ENCODE data around the gene VAV3.

Gene VAV3

DNA sequence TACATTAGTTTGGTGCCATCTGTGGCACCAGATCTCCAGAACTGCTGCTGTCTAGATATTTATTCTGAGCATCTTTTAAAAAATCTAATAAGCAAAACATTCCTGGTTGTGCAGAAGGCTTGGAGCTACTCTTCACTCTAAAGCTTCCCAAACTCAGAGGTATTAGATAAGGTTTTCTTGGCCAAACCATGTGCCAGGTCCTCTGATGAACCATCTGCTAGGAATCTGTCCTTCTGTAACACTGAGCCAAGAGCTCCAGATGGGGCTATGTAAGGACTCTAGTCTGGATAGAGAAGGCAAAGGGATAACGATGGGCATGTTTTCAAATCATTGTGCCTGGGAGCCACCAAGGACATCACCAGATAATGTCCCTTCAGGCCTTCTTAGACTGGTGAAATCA, 413.5 kb downstream of the VAV3 start:
- H3K4me1 Mint-ChIP-seq (ENCODE audit: low read depth), result no peaks in the 10 kb centered on the region
- H3K27me3 Mint-ChIP-seq, result no peaks in the 10 kb centered on the region
- no peaks in the 10 kb centered on the region for H3K9me3 Mint-ChIP-seq
- no peak for DNase-seq
- no peak overlapping the region for H3K4me3 Mint-ChIP-seq
- H3K36me3 Mint-ChIP-seq (ENCODE audit: low read depth), result no peaks in the 10 kb centered on the region
- H3K27ac Mint-ChIP-seq, result no peak overlapping the region

GRCh38 chr1:107550358-107550757, 414.6 kb downstream of the VAV3 start:
- no peaks in the 10 kb centered on the region for H3K36me3 Mint-ChIP-seq (ENCODE audit: low read depth)
- no peak overlapping the region for H3K4me3 Mint-ChIP-seq

GRCh38 chr1:107549152-107549810, 415.7 kb downstream of the VAV3 start:
- H3K4me1 Mint-ChIP-seq (ENCODE audit: low read depth), result no peaks in the 10 kb centered on the region
- no peak overlapping the region for H3K4me3 Mint-ChIP-seq
- no peaks in the 10 kb centered on the region for H3K9me3 Mint-ChIP-seq
- no peak for DNase-seq
- no peaks in the 10 kb centered on the region for H3K36me3 Mint-ChIP-seq (ENCODE audit: low read depth)
- H3K27ac Mint-ChIP-seq, result no peak overlapping the region
- no peaks in the 10 kb centered on the region for H3K27me3 Mint-ChIP-seq

More at GRCh38 chr1:107550358-107550757, 414.6 kb downstream of the VAV3 start:
- H3K4me1 Mint-ChIP-seq (ENCODE audit: low read depth), result no peaks in the 10 kb centered on the region
- H3K9me3 Mint-ChIP-seq, result no peaks in the 10 kb centered on the region
- no peaks in the 10 kb centered on the region for H3K27me3 Mint-ChIP-seq
- DNase-seq, result no peak
- H3K27ac Mint-ChIP-seq, result no peak overlapping the region

DNA sequence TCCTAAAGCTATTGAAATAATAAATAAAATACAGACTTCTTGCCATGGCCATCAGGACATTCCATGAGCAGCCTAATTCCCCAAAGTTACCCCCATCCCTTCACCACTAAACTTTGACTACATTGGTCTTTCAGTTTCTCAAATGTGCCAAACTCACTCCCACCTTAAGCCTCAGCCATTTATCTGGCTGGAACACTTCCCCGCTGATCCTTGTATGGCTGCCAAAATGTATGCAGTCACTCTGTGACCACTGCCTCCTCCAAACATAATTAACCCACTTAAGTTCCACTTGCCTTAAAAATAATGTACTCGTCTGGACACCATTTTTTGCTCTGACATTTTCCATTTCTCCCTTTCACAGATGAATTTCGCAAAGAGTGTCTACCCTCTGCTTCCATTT, 416.7 kb downstream of the VAV3 start:
- Mint-ChIP-seq H3K9me3 (no peaks in the 10 kb centered on the region), H3K36me3 (ENCODE audit: low read depth) (no peaks in the 10 kb centered on the region), H3K27me3 (no peaks in the 10 kb centered on the region), H3K27ac (no peak overlapping the region), H3K4me1 (ENCODE audit: low read depth) (no peaks in the 10 kb centered on the region), H3K4me3 (no peak overlapping the region)
- no peak for DNase-seq

DNA sequence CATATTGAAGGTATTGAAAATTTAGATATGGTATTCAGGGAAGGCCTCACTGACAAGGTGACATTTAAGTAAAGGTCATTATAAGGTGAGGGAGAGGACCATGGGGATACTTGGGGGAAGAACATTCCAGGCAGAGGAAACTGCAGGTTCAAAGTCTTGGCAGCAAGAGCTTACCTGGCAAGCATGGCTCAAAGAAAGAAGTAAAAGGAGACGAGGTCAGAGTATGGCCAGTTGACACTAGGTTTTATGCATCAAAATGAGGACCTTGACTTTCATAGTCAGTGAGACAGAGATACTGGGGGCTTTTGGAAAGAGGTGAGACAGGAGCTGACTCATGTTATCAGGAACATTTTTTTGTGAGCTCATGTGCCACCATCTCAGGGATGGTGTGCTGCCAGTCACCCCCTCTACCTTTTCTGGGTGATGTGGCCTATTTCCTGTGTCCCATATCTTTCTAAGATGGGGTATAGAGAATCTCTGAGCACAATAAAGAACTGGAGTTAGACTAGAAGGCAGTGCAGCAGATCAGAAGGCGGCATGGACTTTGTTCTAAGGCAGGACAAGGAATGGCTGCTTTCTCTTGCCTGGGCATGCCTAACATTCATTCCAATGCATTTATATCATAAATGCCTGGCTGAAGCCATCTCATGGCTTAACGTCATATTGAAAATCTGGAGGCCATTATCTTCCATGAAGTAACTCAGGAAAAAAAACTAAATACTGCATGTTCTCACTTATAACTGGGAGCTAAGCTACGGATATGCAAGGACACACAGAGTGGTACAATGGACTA, 417.4 kb downstream of the VAV3 start:
- H3K4me3 Mint-ChIP-seq, result no peak overlapping the region
- H3K27ac Mint-ChIP-seq, result no peak overlapping the region
- H3K27me3 Mint-ChIP-seq, result no peaks in the 10 kb centered on the region
- H3K9me3 Mint-ChIP-seq, result no peaks in the 10 kb centered on the region
- H3K4me1 Mint-ChIP-seq (ENCODE audit: low read depth), result no peaks in the 10 kb centered on the region
- DNase-seq, result no peak
- no peaks in the 10 kb centered on the region for H3K36me3 Mint-ChIP-seq (ENCODE audit: low read depth)

GRCh38 chr1:107546576-107546975, 418.4 kb downstream of the VAV3 start:
- Mint-ChIP-seq H3K36me3 (ENCODE audit: low read depth) (no peaks in the 10 kb centered on the region), H3K9me3 (no peaks in the 10 kb centered on the region), H3K4me3 (no peak overlapping the region), H3K4me1 (ENCODE audit: low read depth) (no peaks in the 10 kb centered on the region), H3K27ac (no peak overlapping the region), H3K27me3 (no peaks in the 10 kb centered on the region)
- DNase-seq, result no peak

DNA sequence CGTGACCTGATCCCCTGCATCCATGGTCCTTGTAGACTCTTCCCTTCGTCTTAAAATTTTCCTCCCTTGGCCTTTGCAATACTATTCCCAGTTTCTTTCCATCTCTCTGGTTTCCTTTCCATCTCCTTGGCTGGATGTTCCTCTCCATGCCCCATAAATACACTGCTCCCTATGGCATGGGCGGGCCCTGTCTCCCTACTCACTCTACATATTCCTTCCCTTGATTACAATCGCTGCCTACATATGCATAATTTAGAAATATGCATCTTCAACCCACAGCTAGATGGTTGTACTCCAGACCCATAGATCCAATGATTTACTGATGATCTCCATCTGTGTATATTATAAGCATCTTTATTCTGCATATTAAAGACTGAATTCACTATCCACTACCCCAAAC, 419.1 kb downstream of the VAV3 start:
- Mint-ChIP-seq H3K4me3 (no peak overlapping the region), H3K4me1 (ENCODE audit: low read depth) (no peaks in the 10 kb centered on the region), H3K27me3 (no peaks in the 10 kb centered on the region), H3K36me3 (ENCODE audit: low read depth) (no peaks in the 10 kb centered on the region), H3K9me3 (no peaks in the 10 kb centered on the region), H3K27ac (no peak overlapping the region)
- DNase-seq, result no peak

GRCh38 chr1:107545056-107545577, 419.9 kb downstream of the VAV3 start:
- Mint-ChIP-seq H3K4me3 (no peak overlapping the region), H3K27me3 (peaks cover 5% of the 10 kb centered on the region), H3K9me3 (no peaks in the 10 kb centered on the region), H3K27ac (no peak overlapping the region), H3K36me3 (ENCODE audit: low read depth) (no peaks in the 10 kb centered on the region), H3K4me1 (ENCODE audit: low read depth) (no peaks in the 10 kb centered on the region)
- DNase-seq, result no peak

DNA sequence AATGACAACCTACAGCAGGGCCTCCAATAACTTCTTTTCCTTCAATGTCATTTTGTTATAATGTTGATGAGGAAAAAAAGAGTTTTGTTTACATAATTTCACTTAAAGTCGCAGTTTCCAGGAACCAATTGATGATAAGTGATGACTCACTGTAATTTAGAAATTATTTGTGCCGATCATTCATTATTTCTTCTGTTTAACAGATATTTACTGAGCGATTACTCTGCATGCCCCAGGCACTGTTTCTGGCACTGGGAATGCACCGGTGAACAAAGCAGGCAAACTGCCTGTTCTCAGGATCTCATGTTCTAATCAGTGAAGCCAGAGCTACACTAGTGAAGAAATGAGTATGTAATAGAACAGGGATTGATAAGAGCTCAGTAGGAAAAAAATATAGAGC, 420.7 kb downstream of the VAV3 start:
- DNase-seq, result no peak
- Mint-ChIP-seq H3K4me3 (no peak overlapping the region), H3K9me3 (no peaks in the 10 kb centered on the region), H3K27ac (no peak overlapping the region), H3K36me3 (ENCODE audit: low read depth) (no peaks in the 10 kb centered on the region), H3K27me3 (peaks cover 5% of the 10 kb centered on the region), H3K4me1 (ENCODE audit: low read depth) (no peaks in the 10 kb centered on the region)

- Mint-ChIP-seq H3K4me1 (ENCODE audit: low read depth) (no peaks in the 10 kb centered on the region), H3K27me3 (peaks cover 5% of the 10 kb centered on the region), H3K4me3 (no peak overlapping the region), H3K9me3 (no peaks in the 10 kb centered on the region), H3K36me3 (ENCODE audit: low read depth) (no peaks in the 10 kb centered on the region), H3K27ac (no peak overlapping the region)
- no peak for DNase-seq
These were observed 423.6 kb downstream of the VAV3 start for GRCh38 chr1:107541412-107541811.

DNA sequence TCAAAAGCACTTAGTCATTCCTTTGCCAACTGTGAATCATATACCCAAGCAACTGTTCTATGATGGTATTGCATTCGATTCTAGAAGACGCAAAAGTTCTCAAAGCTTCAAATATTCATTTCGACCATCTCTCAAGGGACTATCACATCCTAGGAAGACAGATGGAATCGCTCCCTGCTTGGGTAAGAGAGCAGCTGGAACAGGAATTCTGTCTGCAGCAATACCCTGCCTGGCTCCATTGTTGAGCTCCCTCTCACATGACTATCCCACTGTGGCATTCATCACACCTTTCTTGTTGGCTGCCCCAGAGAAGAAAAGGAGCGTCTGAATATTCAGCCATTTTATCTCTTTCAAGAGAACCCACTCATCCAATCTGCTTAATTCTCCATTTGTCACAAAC, 426.5 kb downstream of the VAV3 start:
- DNase-seq, result no peak
- Mint-ChIP-seq H3K27me3 (peaks cover 5% of the 10 kb centered on the region), H3K9me3 (no peaks in the 10 kb centered on the region), H3K27ac (no peak overlapping the region), H3K4me3 (no peak overlapping the region), H3K36me3 (ENCODE audit: low read depth) (no peaks in the 10 kb centered on the region), H3K4me1 (ENCODE audit: low read depth) (no peaks in the 10 kb centered on the region)

- H3K4me3 Mint-ChIP-seq, result no peak overlapping the region
- no peaks in the 10 kb centered on the region for H3K9me3 Mint-ChIP-seq
- no peak for DNase-seq
- no peak overlapping the region for H3K27ac Mint-ChIP-seq
- peaks cover 5% of the 10 kb centered on the region for H3K27me3 Mint-ChIP-seq
- no peaks in the 10 kb centered on the region for H3K4me1 Mint-ChIP-seq (ENCODE audit: low read depth)
- no peaks in the 10 kb centered on the region for H3K36me3 Mint-ChIP-seq (ENCODE audit: low read depth)
These were observed 428.7 kb downstream of the VAV3 start for GRCh38 chr1:107536266-107536665.

GRCh38 chr1:107535091-107535490, 429.9 kb downstream of the VAV3 start:
- no peaks in the 10 kb centered on the region for H3K4me1 Mint-ChIP-seq (ENCODE audit: low read depth)
- H3K36me3 Mint-ChIP-seq (ENCODE audit: low read depth), result no peaks in the 10 kb centered on the region
- no peak overlapping the region for H3K4me3 Mint-ChIP-seq
- no peak overlapping the region for H3K27ac Mint-ChIP-seq
- H3K27me3 Mint-ChIP-seq, result peaks cover 5% of the 10 kb centered on the region
- no peaks in the 10 kb centered on the region for H3K9me3 Mint-ChIP-seq
- DNase-seq, result no peak

DNA sequence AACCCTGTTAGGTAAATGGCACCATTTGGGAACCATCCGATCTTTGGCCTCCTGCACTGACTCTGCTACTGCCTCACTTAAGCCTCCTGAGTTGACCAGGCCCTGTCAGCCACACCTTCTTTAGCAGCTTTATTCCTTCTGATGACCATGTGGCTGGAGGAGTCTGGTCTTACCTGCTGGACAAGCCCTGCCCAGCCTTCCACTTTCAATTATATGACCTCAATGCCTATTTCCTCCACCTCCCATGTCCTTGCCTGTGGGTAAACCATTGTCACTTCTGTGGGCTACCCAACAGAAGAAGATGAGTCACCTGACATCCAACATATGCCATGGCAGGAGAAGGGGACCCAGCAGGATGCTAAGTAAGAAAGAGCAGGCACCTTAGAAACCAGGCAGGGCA, 430.3 kb downstream of the VAV3 start:
- no peak for DNase-seq
- no peak overlapping the region for H3K27ac Mint-ChIP-seq
- no peak overlapping the region for H3K4me3 Mint-ChIP-seq

DNA sequence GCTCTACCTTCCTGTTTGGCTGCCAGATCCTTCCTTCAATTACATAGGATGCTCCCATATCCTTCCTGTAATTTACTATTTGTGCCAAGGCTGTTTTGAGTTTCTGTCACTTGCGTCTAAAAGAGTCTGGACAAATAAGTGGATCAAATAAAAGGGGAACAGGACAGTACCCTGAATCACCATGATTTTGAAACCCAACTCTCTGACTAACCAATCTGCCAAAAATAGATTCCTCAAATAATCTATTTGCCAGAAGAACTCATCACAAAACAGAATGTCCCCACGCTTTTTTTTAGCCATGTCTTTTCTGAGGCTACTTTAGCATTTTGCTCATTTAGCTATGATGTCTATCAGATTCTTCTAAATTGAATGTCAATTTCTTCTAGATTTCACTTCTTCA, 431.5 kb downstream of the VAV3 start:
- Mint-ChIP-seq H3K36me3 (ENCODE audit: low read depth) (no peaks in the 10 kb centered on the region), H3K27ac (no peak overlapping the region), H3K27me3 (peaks cover 12% of the 10 kb centered on the region), H3K9me3 (no peaks in the 10 kb centered on the region), H3K4me3 (no peak overlapping the region), H3K4me1 (ENCODE audit: low read depth) (no peaks in the 10 kb centered on the region)
- DNase-seq, result no peak

More for the DNA sequence above, 430.3 kb downstream of the VAV3 start:
- H3K27me3 Mint-ChIP-seq, result peaks cover 8% of the 10 kb centered on the region
- H3K9me3 Mint-ChIP-seq, result no peaks in the 10 kb centered on the region
- no peaks in the 10 kb centered on the region for H3K36me3 Mint-ChIP-seq (ENCODE audit: low read depth)
- H3K4me1 Mint-ChIP-seq (ENCODE audit: low read depth), result no peaks in the 10 kb centered on the region

All from activated T-cell treated with anti-CD3 and anti-CD28 coated beads, Interleukin-2, amount 50 U/mL, for 24 hours (primary cell).